Aorta (tissue), 5 donors: ENCODE data around the gene XXYLT1. TPM values are rescaled to one million over a fixed set of nuclear protein-coding genes. Genes with fewer than 3 reads are reported as not detected.
"Not testable (repeated sequence)": the region's sequence is repeated elsewhere in the genome, so short reads cannot be mapped to it uniquely, and the experiment has no call there.

ENCODE experiments used
- ATAC-seq: fragments of 200-7000 bp; cut with Tn5 transposase; one replicate; pipeline ENCODE4 v1.9.1; 2022; ENCODE audit warnings: moderate library complexity; ENCODE audit not compliant: low FRiP score
- DNase-seq, 2 donors: peaks; one replicate each; pipeline ENCODE4 v3.0.0-alpha.2; 2020
- H3K27ac ChIP-seq, 2 donors: one replicate each; pipeline ENCODE4 v1.5.1; 2013; ENCODE audit warnings: low read length in 2 of 2, mild to moderate bottlenecking in 2 of 2, moderate library complexity in 2 of 2, control low read depth in 1 of 2, inconsistent platforms in 1 of 2, low read depth in 1 of 2
- H3K27me3 ChIP-seq, 2 donors: one replicate each; pipeline ENCODE4 v1.6.1; 2013; ENCODE audit warnings: control low read depth in 1 of 2, low read length in 1 of 2, mild to moderate bottlenecking in 1 of 2, moderate library complexity in 1 of 2; ENCODE audit not compliant: insufficient read depth in 2 of 2, control insufficient read depth in 1 of 2
- H3K36me3 ChIP-seq, 2 donors: one replicate each; pipeline ENCODE4 v1.6.1; 2013; ENCODE audit warnings: control low read depth in 1 of 2, low read length in 1 of 2, mild to moderate bottlenecking in 1 of 2; ENCODE audit not compliant: insufficient read depth in 2 of 2, control insufficient read depth in 1 of 2
- H3K4me1 ChIP-seq, 2 donors: one replicate each; pipeline ENCODE4 v1.6.1; 2013; ENCODE audit warnings: low read length in 2 of 2, control low read depth in 1 of 2, mild to moderate bottlenecking in 1 of 2, moderate library complexity in 1 of 2; ENCODE audit not compliant: insufficient read depth in 2 of 2, control insufficient read depth in 1 of 2
- H3K4me3 ChIP-seq, 2 donors: one replicate each; pipeline ENCODE4 v1.5.1; 2013; ENCODE audit warnings: low read length in 2 of 2, control low read depth in 1 of 2, mild to moderate bottlenecking in 1 of 2
- H3K9me3 ChIP-seq: one replicate; pipeline ENCODE4 v1.6.1; 2013; ENCODE audit warnings: mild to moderate bottlenecking, low read length; ENCODE audit not compliant: control insufficient read depth
- WGBS, 2 donors: extraction: QIAGEN DNeasy Blood & Tissue Kit; methylation state at CpG; one replicate each; pipeline ENCODE4 v1.1.7; 2013; 5-methylcytosine and 5-hydroxymethylcytosine counted together
- intact Hi-C, 2 donors: fragments of 100-400 bp; cut with DNase I; formaldehyde crosslinking; loops; one replicate each; pipeline versions ENCODE4 v1.14.2 to v1.15.0; 2022
- polyA plus RNA-seq, 2 donors: library from polyadenylated mRNA; stranded (reverse); fragments of 200-250 nt; gene quantifications; one replicate each; pipeline ENCODE4 v1.2.3, GENCODE V29; 2013
- total RNA-seq, 2 donors: library from RNA; stranded (reverse); fragmentation: NEBNext Ultra II Directional; extraction: Animal tissue kit (Norgen Biotek cat#: 25700); gene quantifications; one replicate each; pipeline ENCODE4 v1.2.1, GENCODE V29; 2021
- donor health status: healthy with polysubstance abuse.
- donor health status: Bipolar disorder and iron deficiency.
- donor health status: DM: no; HTN: no; CAD: no.
- donor health status: DM: no; HTN: no; CAD: no.
- donor health status: DM: yes; HTN: yes; CAD: no.

The XXYLT1 gene
- total and polyA plus RNA-seq, 4 donors, result 2.3 to 15.0 (median 6.9) TPM

- H3K27ac ChIP-seq, H3K27me3 ChIP-seq, H3K4me1 ChIP-seq, ATAC-seq, H3K36me3 ChIP-seq, H3K4me3 ChIP-seq, H3K9me3 ChIP-seq: not testable (repeated sequence)
- intact Hi-C loops, result loop anchor here (2.0 to 5.0 kb wide), 2 partner anchors 155 to 424 kb away; no protein-coding TSS in a partner anchor
- peak in 1 of 2 donors; percentile 21 for DNase-seq
- WGBS, 2 donors, result 91% methylated on average over 17 of the region's 17 CpGs
Observed at GRCh38 chr3:195107031-195107430, 163.9 kb downstream of the XXYLT1 start.

GRCh38 chr3:195106418-195106906 is 164.5 kb downstream of the XXYLT1 start:
- intact Hi-C loops, result loop anchor here (1.0 to 5.0 kb wide), 3 partner anchors 156 to 424 kb away; no protein-coding TSS in a partner anchor
- ATAC-seq, result peak; percentile 92
- DNase-seq, result peak; percentile 80 to 91
- no peaks in the 10 kb centered on the region for H3K27me3 ChIP-seq
- H3K36me3 ChIP-seq, result no peaks in the 10 kb centered on the region
- no peaks in the 10 kb centered on the region for H3K9me3 ChIP-seq
- no peaks in the 10 kb centered on the region for H3K4me1 ChIP-seq
- no peak overlapping the region for H3K4me3 ChIP-seq
- WGBS, 2 donors, result 5% methylated on average over 24 to 29 of the region's 29 CpGs
- H3K27ac ChIP-seq, result no peak overlapping the region

DNA sequence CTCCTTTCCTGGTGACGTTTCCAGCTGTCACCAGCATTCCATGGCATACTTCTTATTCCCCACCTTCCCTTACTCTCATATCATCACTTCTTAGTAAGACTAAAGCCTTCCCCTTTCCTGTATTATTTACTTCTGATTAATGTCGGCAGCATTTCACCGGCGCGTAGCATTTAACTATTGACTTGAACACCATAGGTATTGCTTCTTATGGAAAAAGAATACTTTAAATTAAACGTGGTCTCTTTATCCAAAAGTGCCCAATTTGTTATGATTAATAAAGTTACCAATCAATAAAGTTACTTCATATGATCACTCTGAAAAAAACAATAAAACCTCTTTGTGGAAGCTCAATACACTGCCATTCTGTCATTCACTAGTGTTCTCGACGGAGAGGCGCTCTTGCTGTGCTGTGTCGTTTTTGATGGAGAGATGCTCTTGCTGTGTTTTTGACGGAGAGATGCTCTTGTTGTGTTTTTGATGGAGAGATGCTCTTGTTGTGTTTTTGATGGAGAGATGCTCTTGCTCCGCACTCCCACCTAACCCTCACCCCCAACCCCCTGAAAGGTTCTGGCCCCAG is 165.0 kb downstream of the XXYLT1 start:
- Histone ChIP-seq H3K9me3 (no peaks in the 10 kb centered on the region), H3K36me3 (no peaks in the 10 kb centered on the region), H3K27ac (no peak overlapping the region), H3K4me1 (no peaks in the 10 kb centered on the region), H3K4me3 (no peak overlapping the region), H3K27me3 (no peaks in the 10 kb centered on the region)
- 80 to 87% methylated on average over 12 of the region's 12 CpGs for WGBS, 2 donors
- DNase-seq (no peak), ATAC-seq (no peak)
- intact Hi-C loops, result loop anchor here (1.0 to 5.0 kb wide), 3 partner anchors 156 to 424 kb away; no protein-coding TSS in a partner anchor

DNA sequence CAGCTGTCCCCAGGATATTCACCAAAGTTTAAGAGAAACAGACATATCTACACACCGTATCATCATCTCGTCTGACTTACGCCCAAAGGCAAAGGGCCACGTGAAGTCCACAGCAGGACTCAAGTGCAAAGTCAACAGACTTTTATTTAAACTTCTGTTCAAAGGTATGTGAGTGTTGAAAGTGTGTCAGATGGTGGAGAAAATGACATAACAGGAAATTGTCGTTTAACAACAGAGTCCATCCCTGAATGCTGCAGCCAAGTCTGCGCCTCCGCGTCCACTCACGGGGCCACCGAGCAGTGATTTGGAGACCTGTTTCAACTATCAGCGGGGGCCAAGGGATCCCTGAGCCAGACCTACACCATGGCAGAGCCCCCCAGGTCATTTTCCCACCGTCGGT is 165.6 kb downstream of the XXYLT1 start:
- Histone ChIP-seq H3K4me3 (no peak overlapping the region), H3K36me3 (no peaks in the 10 kb centered on the region), H3K9me3 (no peaks in the 10 kb centered on the region), H3K27me3 (no peaks in the 10 kb centered on the region), H3K27ac (no peak overlapping the region), H3K4me1 (no peaks in the 10 kb centered on the region)
- intact Hi-C loops, result loop anchor here in 1 of 2 donors (5.0 kb wide), 1 partner anchor 157 kb away; no protein-coding TSS in a partner anchor
- 84 to 86% methylated on average over 13 of the region's 13 CpGs for WGBS, 2 donors
- no peak for ATAC-seq
- DNase-seq, result peak in 1 of 2 donors; percentile 16

DNA sequence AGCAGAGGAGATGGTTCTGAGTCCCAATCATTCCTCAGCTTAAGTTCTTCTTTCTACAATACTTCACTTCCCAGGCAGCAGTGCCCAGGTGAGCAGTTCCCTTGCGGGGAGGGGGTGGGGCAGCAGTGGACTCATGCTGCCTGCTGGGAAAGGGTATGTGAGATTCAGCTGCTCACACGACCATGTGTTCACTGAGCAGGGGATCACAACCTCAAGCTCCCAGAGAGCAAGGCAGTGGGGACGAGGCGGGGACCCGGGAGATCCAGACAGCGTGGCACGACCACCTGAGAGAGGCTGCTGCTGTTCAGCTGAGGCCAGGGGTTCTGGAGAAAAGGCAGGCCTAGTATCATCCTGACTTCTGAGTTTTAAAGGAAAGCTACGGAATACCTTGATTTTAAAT is 166.6 kb downstream of the XXYLT1 start:
- Histone ChIP-seq H3K27ac (no peak overlapping the region), H3K27me3 (no peaks in the 10 kb centered on the region)

GRCh38 chr3:195103623-195104022 is 167.3 kb downstream of the XXYLT1 start:
- no peaks in the 10 kb centered on the region for H3K4me1 ChIP-seq
- no peaks in the 10 kb centered on the region for H3K36me3 ChIP-seq
- H3K27ac ChIP-seq, result no peak overlapping the region
- no peaks in the 10 kb centered on the region for H3K9me3 ChIP-seq
- no peaks in the 10 kb centered on the region for H3K27me3 ChIP-seq
- ATAC-seq (no peak), DNase-seq (no peak)
- 92 to 93% methylated on average over 2 of the region's 2 CpGs for WGBS, 2 donors
- H3K4me3 ChIP-seq, result no peak overlapping the region
- intact Hi-C loops, result loop anchor here in 1 of 2 donors (5.0 kb wide), 1 partner anchor 159 kb away; no protein-coding TSS in a partner anchor

More for the DNA sequence above, 166.6 kb downstream of the XXYLT1 start:
- intact Hi-C loops, result loop anchor here in 1 of 2 donors (5.0 kb wide), 1 partner anchor 158 kb away; no protein-coding TSS in a partner anchor
- 96% methylated on average over 8 of the region's 8 CpGs for WGBS, 2 donors
- ATAC-seq (no peak), DNase-seq (peak; percentile 24 to 56)
- H3K4me3 ChIP-seq, result no peak overlapping the region
- H3K36me3 ChIP-seq, result no peaks in the 10 kb centered on the region
- H3K9me3 ChIP-seq, result no peaks in the 10 kb centered on the region
- no peaks in the 10 kb centered on the region for H3K4me1 ChIP-seq

DNA sequence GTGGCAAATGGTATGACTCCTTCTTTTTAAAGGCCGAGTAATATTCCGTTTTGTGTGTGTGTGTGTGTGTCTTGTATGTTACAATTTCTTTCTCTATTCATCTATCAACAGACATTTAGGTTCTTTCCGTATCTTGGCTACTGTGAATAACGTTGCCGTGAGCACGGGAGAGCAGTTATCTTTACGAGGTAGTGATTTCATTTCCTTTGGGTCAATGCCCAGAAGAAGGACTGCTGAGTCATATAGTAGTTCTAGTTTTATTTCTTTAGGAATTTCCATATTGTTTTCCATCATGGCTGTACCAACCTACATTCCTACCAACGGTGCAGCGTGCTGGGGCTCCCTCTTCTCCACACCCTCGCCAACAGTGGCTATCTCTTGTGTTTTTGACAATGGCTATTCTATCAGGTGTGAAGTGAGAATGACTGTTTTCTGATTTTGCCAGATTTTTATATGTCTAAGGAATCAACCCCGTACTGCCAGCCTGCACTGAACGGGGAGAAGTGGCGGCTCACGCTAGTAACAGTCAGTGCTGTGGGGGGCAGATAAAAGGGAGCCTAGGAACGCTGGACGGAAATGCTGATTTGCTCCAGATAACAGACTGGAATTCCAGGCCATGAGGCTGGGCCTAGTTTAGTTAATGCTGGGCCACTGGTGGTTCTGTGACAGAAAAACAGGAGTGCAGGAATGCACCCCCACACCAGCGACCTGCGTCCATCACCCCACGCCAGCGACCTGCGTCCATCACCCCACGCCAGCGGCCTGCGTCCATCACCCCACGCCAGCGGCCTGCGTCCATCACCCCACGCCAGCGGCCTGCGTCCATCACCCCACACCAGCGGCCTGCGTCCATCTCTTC is 168.1 kb downstream of the XXYLT1 start:
- 77% methylated on average over 32 of the region's 32 CpGs for WGBS, 2 donors
- no peaks in the 10 kb centered on the region for H3K36me3 ChIP-seq
- intact Hi-C loops, result loop anchor here in 1 of 2 donors (5.0 kb wide), 1 partner anchor 159 kb away; no protein-coding TSS in a partner anchor
- no peak overlapping the region for H3K27ac ChIP-seq
- DNase-seq (peak; percentile 50 to 60), ATAC-seq (peak; percentile 40)
- H3K27me3 ChIP-seq, result no peaks in the 10 kb centered on the region
- no peaks in the 10 kb centered on the region for H3K4me1 ChIP-seq
- H3K4me3 ChIP-seq, result no peak overlapping the region
- H3K9me3 ChIP-seq, result no peaks in the 10 kb centered on the region

DNA sequence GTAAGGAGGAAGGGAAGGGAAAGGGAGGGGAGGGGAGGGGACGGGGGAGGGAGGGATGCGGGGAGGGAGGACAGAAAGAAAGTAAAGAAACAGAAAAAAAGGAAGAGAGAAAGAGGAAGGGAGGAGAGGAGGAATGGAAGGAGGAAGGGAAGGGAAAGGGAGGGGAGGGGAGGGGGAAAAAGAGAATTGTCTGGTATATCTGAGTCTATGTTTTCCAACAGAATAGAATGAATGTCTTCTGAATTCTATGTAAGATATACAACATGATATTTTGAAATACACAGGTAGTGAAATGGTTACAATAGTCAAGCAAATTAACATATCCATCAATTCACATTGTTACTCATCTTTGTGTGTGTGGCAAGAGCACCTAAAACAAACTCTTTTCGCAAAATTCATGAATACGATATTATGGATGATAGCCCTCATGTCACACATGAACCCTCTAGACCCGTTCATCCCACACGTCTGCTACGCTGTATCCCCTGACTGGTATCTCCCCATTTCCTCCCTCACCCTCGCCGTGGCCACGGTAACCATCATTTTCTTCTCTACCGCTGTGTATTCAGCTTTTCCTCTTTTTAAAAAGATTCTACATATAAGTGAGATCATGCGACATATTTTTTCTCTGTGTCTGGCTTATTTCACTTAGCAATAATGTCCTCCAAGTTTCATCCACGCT is 168.9 kb downstream of the XXYLT1 start:
- WGBS, 2 donors, result 92 to 96% methylated on average over 13 of the region's 13 CpGs
- H3K4me1 ChIP-seq, result no peaks in the 10 kb centered on the region
- no peaks in the 10 kb centered on the region for H3K27me3 ChIP-seq
- H3K9me3 ChIP-seq, result no peaks in the 10 kb centered on the region
- no peak overlapping the region for H3K4me3 ChIP-seq
- no peak overlapping the region for H3K27ac ChIP-seq
- ATAC-seq (no peak), DNase-seq (peak; percentile 17 to 30)
- H3K36me3 ChIP-seq, result no peaks in the 10 kb centered on the region
- intact Hi-C loops, result loop anchor here in 1 of 2 donors (5.0 kb wide), 1 partner anchor 160 kb away; no protein-coding TSS in a partner anchor
